Measurements from ENCODE around the gene PTGES2.

DNA sequence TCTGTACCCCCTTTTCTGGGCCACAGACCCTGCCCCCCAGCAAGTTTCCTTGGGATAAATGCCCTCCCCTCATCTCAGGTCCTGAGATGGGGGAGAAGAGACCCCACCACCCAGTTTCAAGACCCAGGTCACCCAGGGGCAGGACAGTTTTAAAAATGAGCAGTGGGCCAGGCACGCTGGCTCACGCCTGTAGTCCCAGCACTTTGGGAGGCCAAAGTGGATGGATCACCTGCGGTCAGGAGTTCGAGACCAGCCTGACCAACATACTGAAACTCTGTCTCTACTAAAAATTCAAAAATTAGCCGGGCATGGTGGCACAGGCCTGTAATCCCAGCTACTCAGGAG, 6.1 kb downstream of the PTGES2 start:
- no peak for TF ChIP-seq POLR2A (IDR thresholded peaks at IDR 0.05)
- no peak for TF ChIP-seq CTCF (IDR thresholded peaks at IDR 0.05)
